ENCODE data around the gene OGA.
A peak's percentile ranks its signal among the peaks of the same experiment; 100 is the strongest.

The OGA gene

DNA sequence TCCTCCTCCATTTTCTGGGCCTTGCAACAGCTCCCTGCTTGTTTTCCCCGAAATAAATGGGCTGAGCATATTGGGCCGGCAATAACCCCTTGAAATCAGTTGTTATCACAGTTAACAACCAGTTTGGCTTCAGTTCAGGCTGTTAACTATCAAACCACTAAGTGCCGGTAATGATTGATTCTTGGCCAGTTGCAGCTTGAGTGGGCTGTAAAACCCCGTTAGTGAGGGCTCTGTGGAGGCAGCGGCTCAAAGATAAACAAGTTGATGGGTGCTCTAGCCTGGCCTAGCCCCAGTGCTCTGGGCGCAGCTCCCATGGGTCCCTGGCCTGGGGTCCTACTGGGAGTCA lies 50.7 kb downstream of the OGA start (continued):
- TF ChIP-seq, protein P1, sequence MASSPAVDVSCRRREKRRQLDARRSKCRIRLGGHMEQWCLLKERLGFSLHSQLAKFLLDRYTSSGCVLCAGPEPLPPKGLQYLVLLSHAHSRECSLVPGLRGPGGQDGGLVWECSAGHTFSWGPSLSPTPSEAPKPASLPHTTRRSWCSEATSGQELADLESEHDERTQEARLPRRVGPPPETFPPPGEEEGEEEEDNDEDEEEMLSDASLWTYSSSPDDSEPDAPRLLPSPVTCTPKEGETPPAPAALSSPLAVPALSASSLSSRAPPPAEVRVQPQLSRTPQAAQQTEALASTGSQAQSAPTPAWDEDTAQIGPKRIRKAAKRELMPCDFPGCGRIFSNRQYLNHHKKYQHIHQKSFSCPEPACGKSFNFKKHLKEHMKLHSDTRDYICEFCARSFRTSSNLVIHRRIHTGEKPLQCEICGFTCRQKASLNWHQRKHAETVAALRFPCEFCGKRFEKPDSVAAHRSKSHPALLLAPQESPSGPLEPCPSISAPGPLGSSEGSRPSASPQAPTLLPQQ (tag by site-specific recombination; IDR thresholded peaks at IDR 0.05) = 0 out of 2 replicates have a peak, but pooled peaks have one; percentile 54
- TF ChIP-seq BCL11B (tag by site-specific recombination; IDR thresholded peaks at IDR 0.05; ENCODE audit: low read depth) (no peak), YY1 (tag by site-specific recombination; IDR thresholded peaks at IDR 0.05) (peak; percentile 41; the same call in 1 of the 2 replicates), YY2 (tag by site-specific recombination; IDR thresholded peaks at IDR 0.05) (no peak), ZFP69B (tag by site-specific recombination; IDR thresholded peaks at IDR 0.05) (no peak), IKZF3 (tag by site-specific recombination; IDR thresholded peaks at IDR 0.05) (peak; percentile 65; the same call in 1 of the 2 replicates), GLIS2 (tag by site-specific recombination; IDR thresholded peaks at IDR 0.05) (0 out of 2 replicates have a peak, but pooled peaks have one; percentile 17), ZBTB8A (tag by site-specific recombination; IDR thresholded peaks at IDR 0.05) (peak; percentile 86), ZFP41 (tag by site-specific recombination; IDR thresholded peaks at IDR 0.05; ENCODE audit: borderline replicate concordance) (no peak), ZFHX2 (tag by site-specific recombination; conservative IDR thresholded peaks at IDR 0.05) (peak; percentile 57), ZNF354C (tag by site-specific recombination; IDR thresholded peaks at IDR 0.05; ENCODE audit: borderline replicate concordance, low read depth) (no peak), ZNF174 (tag by site-specific recombination; IDR thresholded peaks at IDR 0.05) (no peak), ZNF48 (tag by site-specific recombination; IDR thresholded peaks at IDR 0.05) (no peak), ZSCAN30 (tag by site-specific recombination; IDR thresholded peaks at IDR 0.05) (peak; percentile 69), ZNF341 (tag by site-specific recombination; IDR thresholded peaks at IDR 0.05; ENCODE audit: low read depth) (0 out of 2 replicates have a peak, but pooled peaks have one; percentile 12), GFI1B (tag by site-specific recombination; IDR thresholded peaks at IDR 0.05) (peak; percentile 65; the same call in 1 of the 2 replicates), ZNF121 (tag by site-specific recombination; IDR thresholded peaks at IDR 0.05) (peak; percentile 46; the same call in 1 of the 2 replicates), ZFP37 (tag by site-specific recombination; IDR thresholded peaks at IDR 0.05) (no peak)
- TF ChIP-seq, protein P2, sequence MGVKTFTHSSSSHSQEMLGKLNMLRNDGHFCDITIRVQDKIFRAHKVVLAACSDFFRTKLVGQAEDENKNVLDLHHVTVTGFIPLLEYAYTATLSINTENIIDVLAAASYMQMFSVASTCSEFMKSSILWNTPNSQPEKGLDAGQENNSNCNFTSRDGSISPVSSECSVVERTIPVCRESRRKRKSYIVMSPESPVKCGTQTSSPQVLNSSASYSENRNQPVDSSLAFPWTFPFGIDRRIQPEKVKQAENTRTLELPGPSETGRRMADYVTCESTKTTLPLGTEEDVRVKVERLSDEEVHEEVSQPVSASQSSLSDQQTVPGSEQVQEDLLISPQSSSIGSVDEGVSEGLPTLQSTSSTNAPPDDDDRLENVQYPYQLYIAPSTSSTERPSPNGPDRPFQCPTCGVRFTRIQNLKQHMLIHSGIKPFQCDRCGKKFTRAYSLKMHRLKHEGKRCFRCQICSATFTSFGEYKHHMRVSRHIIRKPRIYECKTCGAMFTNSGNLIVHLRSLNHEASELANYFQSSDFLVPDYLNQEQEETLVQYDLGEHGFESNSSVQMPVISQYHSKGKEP (tag by site-specific recombination; IDR thresholded peaks at IDR 0.05) = 0 out of 2 replicates have a peak, but pooled peaks have one; percentile 33
- TF ChIP-seq, protein P3, sequence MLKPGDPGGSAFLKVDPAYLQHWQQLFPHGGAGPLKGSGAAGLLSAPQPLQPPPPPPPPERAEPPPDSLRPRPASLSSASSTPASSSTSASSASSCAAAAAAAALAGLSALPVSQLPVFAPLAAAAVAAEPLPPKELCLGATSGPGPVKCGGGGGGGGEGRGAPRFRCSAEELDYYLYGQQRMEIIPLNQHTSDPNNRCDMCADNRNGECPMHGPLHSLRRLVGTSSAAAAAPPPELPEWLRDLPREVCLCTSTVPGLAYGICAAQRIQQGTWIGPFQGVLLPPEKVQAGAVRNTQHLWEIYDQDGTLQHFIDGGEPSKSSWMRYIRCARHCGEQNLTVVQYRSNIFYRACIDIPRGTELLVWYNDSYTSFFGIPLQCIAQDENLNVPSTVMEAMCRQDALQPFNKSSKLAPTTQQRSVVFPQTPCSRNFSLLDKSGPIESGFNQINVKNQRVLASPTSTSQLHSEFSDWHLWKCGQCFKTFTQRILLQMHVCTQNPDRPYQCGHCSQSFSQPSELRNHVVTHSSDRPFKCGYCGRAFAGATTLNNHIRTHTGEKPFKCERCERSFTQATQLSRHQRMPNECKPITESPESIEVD (tag by site-specific recombination; IDR thresholded peaks at IDR 0.05) = peak; percentile 68; the same call in 1 of the 2 replicates
- TF ChIP-seq, protein P4, sequence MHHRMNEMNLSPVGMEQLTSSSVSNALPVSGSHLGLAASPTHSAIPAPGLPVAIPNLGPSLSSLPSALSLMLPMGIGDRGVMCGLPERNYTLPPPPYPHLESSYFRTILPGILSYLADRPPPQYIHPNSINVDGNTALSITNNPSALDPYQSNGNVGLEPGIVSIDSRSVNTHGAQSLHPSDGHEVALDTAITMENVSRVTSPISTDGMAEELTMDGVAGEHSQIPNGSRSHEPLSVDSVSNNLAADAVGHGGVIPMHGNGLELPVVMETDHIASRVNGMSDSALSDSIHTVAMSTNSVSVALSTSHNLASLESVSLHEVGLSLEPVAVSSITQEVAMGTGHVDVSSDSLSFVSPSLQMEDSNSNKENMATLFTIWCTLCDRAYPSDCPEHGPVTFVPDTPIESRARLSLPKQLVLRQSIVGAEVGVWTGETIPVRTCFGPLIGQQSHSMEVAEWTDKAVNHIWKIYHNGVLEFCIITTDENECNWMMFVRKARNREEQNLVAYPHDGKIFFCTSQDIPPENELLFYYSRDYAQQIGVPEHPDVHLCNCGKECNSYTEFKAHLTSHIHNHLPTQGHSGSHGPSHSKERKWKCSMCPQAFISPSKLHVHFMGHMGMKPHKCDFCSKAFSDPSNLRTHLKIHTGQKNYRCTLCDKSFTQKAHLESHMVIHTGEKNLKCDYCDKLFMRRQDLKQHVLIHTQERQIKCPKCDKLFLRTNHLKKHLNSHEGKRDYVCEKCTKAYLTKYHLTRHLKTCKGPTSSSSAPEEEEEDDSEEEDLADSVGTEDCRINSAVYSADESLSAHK (tag by site-specific recombination; IDR thresholded peaks at IDR 0.05) = peak; percentile 32; the same call in 1 of the 2 replicates
- TF ChIP-seq, protein P5, sequence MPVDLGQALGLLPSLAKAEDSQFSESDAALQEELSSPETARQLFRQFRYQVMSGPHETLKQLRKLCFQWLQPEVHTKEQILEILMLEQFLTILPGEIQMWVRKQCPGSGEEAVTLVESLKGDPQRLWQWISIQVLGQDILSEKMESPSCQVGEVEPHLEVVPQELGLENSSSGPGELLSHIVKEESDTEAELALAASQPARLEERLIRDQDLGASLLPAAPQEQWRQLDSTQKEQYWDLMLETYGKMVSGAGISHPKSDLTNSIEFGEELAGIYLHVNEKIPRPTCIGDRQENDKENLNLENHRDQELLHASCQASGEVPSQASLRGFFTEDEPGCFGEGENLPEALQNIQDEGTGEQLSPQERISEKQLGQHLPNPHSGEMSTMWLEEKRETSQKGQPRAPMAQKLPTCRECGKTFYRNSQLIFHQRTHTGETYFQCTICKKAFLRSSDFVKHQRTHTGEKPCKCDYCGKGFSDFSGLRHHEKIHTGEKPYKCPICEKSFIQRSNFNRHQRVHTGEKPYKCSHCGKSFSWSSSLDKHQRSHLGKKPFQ (tag by site-specific recombination; IDR thresholded peaks at IDR 0.05) = 0 out of 2 replicates have a peak, but pooled peaks have one; percentile 35
- TF ChIP-seq, protein P6, sequence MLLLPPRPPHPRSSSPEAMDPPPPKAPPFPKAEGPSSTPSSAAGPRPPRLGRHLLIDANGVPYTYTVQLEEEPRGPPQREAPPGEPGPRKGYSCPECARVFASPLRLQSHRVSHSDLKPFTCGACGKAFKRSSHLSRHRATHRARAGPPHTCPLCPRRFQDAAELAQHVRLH (tag by site-specific recombination; IDR thresholded peaks at IDR 0.05) = peak; percentile 86
- TF ChIP-seq, protein P7, sequence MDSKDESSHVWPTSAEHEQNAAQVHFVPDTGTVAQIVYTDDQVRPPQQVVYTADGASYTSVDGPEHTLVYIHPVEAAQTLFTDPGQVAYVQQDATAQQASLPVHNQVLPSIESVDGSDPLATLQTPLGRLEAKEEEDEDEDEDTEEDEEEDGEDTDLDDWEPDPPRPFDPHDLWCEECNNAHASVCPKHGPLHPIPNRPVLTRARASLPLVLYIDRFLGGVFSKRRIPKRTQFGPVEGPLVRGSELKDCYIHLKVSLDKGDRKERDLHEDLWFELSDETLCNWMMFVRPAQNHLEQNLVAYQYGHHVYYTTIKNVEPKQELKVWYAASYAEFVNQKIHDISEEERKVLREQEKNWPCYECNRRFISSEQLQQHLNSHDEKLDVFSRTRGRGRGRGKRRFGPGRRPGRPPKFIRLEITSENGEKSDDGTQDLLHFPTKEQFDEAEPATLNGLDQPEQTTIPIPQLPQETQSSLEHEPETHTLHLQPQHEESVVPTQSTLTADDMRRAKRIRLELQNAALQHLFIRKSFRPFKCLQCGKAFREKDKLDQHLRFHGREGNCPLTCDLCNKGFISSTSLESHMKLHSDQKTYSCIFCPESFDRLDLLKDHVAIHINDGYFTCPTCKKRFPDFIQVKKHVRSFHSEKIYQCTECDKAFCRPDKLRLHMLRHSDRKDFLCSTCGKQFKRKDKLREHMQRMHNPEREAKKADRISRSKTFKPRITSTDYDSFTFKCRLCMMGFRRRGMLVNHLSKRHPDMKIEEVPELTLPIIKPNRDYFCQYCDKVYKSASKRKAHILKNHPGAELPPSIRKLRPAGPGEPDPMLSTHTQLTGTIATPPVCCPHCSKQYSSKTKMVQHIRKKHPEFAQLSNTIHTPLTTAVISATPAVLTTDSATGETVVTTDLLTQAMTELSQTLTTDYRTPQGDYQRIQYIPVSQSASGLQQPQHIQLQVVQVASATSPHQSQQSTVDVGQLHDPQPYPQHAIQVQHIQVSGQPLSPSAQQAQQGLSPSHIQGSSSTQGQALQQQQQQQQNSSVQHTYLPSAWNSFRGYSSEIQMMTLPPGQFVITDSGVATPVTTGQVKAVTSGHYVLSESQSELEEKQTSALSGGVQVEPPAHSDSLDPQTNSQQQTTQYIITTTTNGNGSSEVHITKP (tag by site-specific recombination; IDR thresholded peaks at IDR 0.05) = 0 out of 2 replicates have a peak, but pooled peaks have one; percentile 31
